HG02938 (cell line): ENCODE data around the gene SCG3.

Experiments used
- ATAC-seq: cut with Tn5 transposase; IDR thresholded peaks from one replicate; pipeline ENCODE4 v1.9.1; 2021; ENCODE audit warnings: mild to moderate bottlenecking, moderate library complexity; ENCODE audit not compliant: unreplicated experiment

SCG3 gene

DNA sequence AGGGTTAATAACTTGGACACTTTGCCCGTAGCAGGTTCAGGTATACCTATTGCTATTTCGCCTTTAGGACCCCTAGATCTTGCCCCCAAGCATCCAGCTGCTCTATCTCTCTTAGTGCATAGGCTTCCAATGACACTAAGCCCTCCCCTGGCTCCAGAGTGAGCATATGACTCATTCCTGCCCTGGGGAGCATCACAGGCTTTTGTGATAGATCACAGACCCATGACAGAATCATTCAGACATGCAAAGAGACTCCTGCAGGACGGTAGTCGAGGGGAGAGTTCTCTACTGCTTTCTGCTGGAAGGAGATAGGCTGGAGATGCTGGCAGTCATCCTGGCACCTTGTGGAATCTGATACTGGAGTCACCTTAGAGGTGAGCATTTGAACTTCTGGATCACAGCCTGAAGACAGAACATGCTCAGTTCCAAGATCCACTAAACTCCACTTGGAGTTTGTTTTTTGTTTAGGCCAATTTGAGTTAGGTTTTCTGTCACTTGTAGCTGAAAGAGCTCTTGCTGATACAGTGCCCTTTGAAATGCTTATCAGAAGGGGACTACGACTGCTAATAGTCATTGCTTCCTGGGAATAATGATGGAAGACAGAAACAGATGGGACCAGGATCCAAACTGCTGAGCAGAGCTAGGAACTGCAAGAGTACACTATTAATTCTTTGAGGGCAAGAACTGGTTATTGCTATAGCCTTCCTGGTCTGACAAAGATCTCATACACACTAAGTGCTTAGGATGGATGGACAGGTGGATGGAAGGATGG lies 45.2 kb downstream of the SCG3 start:
- peak; percentile 85 for ATAC-seq

GRCh38 chr15:51727141-51727897 lies 46.0 kb downstream of the SCG3 start:
- no peak for ATAC-seq

- ATAC-seq, result peak; percentile 64
Measured at GRCh38 chr15:51731549-51732267, 50.4 kb downstream of the SCG3 start.

DNA sequence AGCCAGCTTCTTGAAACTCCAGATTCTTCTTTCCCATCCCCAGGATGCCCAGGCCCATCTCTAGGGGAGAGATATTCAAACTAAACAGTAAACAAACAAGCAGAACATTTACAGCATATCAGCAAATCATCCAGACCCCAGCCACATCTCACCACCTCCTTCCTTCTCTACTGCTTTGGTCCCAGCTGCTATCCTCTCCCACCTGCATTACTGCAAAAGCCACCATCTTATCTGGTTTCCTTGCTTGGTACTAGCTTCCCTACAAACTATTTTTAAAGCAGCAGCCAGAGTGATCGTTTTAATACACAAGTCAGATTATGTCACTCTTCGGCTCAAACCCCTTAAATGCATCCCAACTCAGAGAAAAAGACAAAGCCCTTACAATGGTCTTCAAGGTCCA lies 51.3 kb downstream of the SCG3 start:
- no peak for ATAC-seq

DNA sequence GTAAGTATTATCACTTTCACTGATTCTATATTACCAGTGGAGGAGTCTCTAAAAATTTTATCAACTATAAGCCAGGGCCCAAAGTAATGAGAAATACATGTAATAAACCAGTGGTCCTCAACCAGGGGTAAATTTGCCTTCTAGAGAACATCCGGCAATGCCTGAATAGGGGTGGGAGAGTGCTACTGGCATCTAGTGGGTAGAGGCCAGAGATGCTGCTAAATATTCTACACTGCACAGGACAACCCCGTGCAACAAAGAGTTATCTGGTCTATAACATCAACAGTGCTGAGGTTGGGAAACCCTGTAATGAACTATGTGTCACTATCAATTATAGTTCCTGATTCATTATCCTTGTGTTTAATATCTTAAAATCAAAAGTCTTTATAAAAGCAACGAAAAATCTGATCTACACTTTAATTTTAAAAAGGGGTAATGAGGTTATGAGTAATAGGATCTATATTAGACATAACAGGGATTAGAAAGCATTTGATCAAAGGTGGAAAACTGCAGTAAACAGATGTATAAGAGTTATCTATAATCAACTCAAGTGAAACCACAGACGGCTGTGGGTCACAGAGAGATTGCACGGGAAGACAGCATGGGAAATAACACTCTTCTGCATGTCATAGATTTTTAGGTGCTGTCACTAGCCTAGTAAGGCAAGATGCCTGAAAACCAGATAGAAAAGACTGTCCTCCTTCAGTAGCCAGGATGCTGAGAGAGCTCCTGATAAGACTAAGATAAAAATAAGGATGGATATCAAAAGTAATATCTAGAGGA lies 54.1 kb downstream of the SCG3 start:
- ATAC-seq, result no peak

DNA sequence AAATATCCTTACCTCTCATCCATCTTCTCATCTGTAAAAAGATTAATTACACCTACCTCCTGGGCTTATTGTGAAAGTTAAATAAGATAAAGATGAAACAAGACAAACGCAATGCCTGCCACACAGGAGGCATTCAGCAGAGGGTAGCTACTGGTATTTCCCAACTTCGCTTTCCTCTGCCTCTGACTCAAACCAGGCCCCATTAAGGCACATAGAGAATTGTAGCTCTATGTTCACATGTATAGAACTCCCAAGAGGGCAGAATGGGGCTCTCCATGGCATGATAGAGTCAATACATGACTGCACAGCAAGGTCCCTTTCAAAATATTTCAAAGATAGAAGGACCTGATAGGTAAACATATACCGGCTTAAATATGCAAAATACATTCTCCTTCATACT lies 54.8 kb downstream of the SCG3 start:
- ATAC-seq, result no peak

DNA sequence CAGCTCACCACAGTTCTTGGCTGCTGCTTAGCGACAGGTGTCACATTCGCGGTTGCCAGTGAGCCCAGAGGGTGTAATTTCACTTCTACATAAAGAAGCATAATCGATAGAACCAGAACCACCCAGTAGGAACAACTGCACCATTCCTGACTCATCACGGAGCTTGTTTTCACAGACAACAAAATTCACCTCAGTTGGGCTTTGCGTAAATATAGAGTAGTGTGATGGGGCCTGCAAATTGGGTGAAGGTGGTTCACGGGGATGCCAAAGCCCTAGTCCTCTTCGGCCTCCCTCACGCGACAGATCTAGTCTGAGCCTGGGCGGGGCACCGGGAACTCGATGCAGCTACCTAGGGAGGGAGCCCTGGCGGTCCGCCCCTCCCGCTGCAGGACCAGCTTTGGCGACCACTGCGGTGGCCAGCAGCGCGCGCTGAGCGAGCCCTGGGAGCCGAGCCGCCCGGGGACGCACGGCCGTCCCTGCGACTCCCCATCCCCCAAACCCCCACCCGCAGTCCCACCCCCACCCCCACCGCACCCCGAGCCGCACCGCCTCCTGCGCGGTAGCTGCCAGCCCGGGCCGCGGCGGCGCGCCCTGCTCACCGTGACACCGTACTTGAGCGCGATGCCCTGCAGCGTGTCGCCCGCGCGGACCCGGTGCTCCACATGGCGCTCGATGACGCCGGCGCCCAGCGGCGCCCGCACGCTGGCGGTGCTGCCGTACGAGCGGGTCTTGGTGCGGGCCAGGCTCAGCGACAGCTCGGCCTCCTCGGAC lies 55.6 kb downstream of the SCG3 start:
- ATAC-seq, result no peak

- ATAC-seq, result no peak
Measured at GRCh38 chr15:51737522-51738305, 56.4 kb downstream of the SCG3 start, which contains the start of gene LYSMD2. LYSMD2 (minus strand) TSS chr15:51737655; CDS start chr15:51737622, 33 bp downstream.

- ATAC-seq, result no peak
Measured at GRCh38 chr15:51738553-51738952, 57.2 kb downstream of the SCG3 start.

DNA sequence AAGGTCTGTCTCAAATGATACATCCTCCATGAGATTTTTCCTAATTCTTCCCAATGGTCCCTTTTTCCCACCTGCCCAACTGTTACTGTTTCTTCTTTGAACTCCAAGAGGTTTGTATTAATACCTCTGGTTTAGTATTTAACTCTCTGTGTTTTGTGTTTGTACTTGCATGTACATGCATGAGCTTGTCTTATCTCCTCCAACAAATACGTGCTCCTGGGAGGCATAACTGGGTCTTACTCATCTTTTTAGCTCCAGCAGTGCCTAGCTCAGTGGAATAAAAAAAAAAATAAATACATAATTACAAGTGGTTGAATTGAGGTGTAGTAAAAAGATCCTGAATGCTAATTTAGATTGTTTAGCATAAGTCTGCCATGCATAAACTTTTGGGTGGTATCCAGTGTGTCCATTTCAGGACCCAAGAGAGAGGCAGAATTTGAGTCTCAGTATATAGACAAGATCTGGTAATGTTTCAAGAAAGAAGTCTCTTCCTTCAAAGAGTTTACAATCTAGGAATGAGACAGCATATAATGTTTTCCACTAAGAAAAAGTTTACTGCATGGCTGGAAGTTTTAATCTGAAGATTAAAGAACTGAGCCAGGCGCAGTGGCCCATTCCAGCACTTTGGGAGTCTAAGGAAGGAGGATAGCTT lies 57.9 kb downstream of the SCG3 start:
- no peak for ATAC-seq

GRCh38 chr15:51749307-51749706 lies 68.0 kb downstream of the SCG3 start:
- ATAC-seq, result no peak

DNA sequence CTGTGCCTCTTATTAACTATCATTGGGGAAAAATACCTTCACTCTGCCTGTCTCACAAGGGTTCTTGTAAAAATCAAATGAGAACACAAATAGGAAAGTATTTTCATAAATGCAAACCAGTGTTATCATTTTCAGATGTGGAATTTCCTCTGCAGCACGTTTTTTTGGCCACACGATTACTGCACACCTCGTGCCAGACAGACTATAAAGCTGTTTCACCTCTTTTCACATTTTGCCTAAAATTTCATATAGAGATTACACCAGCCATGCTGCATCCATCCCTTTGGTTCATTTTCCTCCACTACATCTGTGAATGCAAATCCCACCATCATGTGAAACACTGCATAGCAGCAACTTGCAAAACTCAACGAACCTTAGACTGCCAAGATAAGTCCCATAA lies 68.9 kb downstream of the SCG3 start:
- ATAC-seq, result no peak

- peak; percentile 58 for ATAC-seq
Measured at GRCh38 chr15:51750792-51751696, 69.7 kb downstream of the SCG3 start, which contains the start of gene TMOD2. TMOD2 (plus strand) TSS chr15:51751597; CDS start chr15:51766442, 14,845 bp downstream.

- ATAC-seq, result peak; percentile 50
Measured at GRCh38 chr15:51751697-51752683, 70.7 kb downstream of the SCG3 start.

GRCh38 chr15:51752888-51753287 lies 71.6 kb downstream of the SCG3 start:
- ATAC-seq, result no peak

DNA sequence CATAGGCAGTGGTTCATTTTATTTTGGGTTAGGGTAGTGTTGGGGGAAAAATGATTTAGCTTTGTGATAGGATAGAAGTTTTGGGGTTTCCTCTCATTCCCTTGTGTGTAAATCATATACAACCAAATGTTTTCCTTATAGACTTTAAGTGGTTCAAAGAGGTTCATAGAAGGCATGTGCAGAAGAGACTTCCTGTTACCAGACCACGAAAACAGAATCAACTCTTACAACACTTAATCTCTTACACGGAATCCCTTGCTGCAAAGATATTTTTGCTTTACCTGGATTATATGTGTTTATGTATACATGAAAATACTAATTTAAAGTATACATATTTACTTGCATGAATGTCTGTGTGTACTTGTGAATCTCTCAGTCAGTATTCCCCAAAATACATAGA lies 73.0 kb downstream of the SCG3 start:
- no peak for ATAC-seq
